ENCODE measurements around the gene BUB3. TPM values are rescaled to one million over a fixed set of nuclear protein-coding genes. Genes with fewer than 3 reads are reported as not detected.
A peak's percentile ranks its signal among the peaks of the same experiment; 100 is the strongest.

The BUB3 gene
- total and polyA plus RNA-seq, 2 of the 13 experiments (the other 11 are each of a cell fraction or from before 2014, with no cell fraction given): 174 to 188 TPM

DNA sequence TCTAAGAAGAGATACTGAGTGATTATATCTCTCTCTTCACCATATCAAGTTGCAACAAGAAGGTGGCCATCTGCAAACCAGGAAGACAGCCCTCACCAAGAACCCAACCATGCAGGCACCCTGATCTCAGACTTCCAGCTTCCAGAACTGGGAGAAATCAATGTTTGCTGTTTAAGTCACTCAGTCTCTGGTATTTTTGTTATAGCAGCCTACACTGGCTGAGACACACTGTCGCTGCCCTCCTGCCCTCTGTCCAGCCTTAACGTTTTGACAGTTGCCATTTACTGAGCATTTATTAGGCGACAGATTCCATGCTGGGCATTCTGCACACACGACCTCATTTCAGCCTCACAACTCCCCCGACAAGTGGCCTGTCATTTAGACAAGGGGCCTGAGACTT lies 28.0 kb upstream of the BUB3 start:
- Histone ChIP-seq H3K27ac (ENCODE audit: extremely low read length, insufficient read depth, low read length) (no peak overlapping the region), H3K4me1 (ENCODE audit: insufficient read depth, low read length) (no peaks in the 10 kb centered on the region), H3K4me2 (ENCODE audit: low read depth, low read length) (no peak overlapping the region), H3K4me3 (replicated peaks in 1 of 3; ENCODE audit: insufficient read depth in 1 of 3, low read depth in 2 of 3, low read length in 3 of 3) (no peak overlapping the region), H4K20me1 (ENCODE audit: insufficient read depth, low read length) (no peaks in the 10 kb centered on the region), H3K36me3 (replicated peaks in 1 of 2; ENCODE audit: control insufficient read depth in 1 of 2, insufficient read depth in 2 of 2, low read length in 2 of 2) (no peaks in the 10 kb centered on the region), H2AFZ (ENCODE audit: low read length) (no peak overlapping the region), H3K9ac (ENCODE audit: insufficient read depth, low read depth, low read length) (no peak overlapping the region), H3K79me2 (ENCODE audit: insufficient read depth, low read length) (no peaks in the 10 kb centered on the region), H3K27me3 (ENCODE audit: control insufficient read depth in 1 of 2, insufficient read depth in 2 of 2, low read length in 2 of 2) (peaks cover 0 to 21% of the 10 kb centered on the region in 2 experiments; a peak in 3 of 5 replicates), H3K9me3 (ENCODE audit: low read length) (no peaks in the 10 kb centered on the region)
- no peak for FAIRE-seq
- 12% methylated on average over 5 of the region's 5 CpGs for WGBS (ENCODE audit: low lambda C conversion rate)
- peak; percentile 89 for TF ChIP-seq ZNF12 (CRISPR knock-in tag; IDR thresholded peaks at IDR 0.05)
- TF ChIP-seq, protein P1, sequence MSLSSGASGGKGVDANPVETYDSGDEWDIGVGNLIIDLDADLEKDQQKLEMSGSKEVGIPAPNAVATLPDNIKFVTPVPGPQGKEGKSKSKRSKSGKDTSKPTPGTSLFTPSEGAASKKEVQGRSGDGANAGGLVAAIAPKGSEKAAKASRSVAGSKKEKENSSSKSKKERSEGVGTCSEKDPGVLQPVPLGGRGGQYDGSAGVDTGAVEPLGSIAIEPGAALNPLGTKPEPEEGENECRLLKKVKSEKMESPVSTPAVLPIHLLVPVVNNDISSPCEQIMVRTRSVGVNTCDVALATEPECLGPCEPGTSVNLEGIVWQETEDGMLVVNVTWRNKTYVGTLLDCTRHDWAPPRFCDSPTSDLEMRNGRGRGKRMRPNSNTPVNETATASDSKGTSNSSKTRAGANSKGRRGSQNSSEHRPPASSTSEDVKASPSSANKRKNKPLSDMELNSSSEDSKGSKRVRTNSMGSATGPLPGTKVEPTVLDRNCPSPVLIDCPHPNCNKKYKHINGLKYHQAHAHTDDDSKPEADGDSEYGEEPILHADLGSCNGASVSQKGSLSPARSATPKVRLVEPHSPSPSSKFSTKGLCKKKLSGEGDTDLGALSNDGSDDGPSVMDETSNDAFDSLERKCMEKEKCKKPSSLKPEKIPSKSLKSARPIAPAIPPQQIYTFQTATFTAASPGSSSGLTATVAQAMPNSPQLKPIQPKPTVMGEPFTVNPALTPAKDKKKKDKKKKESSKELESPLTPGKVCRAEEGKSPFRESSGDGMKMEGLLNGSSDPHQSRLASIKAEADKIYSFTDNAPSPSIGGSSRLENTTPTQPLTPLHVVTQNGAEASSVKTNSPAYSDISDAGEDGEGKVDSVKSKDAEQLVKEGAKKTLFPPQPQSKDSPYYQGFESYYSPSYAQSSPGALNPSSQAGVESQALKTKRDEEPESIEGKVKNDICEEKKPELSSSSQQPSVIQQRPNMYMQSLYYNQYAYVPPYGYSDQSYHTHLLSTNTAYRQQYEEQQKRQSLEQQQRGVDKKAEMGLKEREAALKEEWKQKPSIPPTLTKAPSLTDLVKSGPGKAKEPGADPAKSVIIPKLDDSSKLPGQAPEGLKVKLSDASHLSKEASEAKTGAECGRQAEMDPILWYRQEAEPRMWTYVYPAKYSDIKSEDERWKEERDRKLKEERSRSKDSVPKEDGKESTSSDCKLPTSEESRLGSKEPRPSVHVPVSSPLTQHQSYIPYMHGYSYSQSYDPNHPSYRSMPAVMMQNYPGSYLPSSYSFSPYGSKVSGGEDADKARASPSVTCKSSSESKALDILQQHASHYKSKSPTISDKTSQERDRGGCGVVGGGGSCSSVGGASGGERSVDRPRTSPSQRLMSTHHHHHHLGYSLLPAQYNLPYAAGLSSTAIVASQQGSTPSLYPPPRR (CRISPR knock-in tag; IDR thresholded peaks at IDR 0.05; ENCODE audit: borderline replicate concordance): no peak
- no TSS peak for BruUV-seq (replicated peaks)
- no peak for DNase-seq (ENCODE audit: low spot score)
- ATAC-seq: no peak
- intact Hi-C loops (cut with micrococcal nuclease; ENCODE audit: unreplicated experiment) (no loop called here), in situ Hi-C loops (cut with HindIII; ENCODE audit: extremely low pct_ligation_motif_present, low pct_unique_long_range_greater_than_20kb) (no loop called here)
- CTCF ChIA-PET (ENCODE audit: low intra/inter-chr PET ratio, low total read pairs): no interaction called here
- POLR2A ChIA-PET: no interaction called here

Measured in HepG2 (cell line).